ENCODE measurements around the gene EFNB3.

GRCh38 chr17:7702776-7703175 is 2.2 kb upstream of the EFNB3 start:
- TF ChIP-seq POLR2A (IDR thresholded peaks at IDR 0.05), result no peak
- TF ChIP-seq, protein P1, sequence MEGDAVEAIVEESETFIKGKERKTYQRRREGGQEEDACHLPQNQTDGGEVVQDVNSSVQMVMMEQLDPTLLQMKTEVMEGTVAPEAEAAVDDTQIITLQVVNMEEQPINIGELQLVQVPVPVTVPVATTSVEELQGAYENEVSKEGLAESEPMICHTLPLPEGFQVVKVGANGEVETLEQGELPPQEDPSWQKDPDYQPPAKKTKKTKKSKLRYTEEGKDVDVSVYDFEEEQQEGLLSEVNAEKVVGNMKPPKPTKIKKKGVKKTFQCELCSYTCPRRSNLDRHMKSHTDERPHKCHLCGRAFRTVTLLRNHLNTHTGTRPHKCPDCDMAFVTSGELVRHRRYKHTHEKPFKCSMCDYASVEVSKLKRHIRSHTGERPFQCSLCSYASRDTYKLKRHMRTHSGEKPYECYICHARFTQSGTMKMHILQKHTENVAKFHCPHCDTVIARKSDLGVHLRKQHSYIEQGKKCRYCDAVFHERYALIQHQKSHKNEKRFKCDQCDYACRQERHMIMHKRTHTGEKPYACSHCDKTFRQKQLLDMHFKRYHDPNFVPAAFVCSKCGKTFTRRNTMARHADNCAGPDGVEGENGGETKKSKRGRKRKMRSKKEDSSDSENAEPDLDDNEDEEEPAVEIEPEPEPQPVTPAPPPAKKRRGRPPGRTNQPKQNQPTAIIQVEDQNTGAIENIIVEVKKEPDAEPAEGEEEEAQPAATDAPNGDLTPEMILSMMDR (IDR thresholded peaks at IDR 0.05), result no peak
